Astrocyte of the cerebellum (primary cell): ENCODE data around the gene TMEM167B.

Experiments
- DNase-seq: peaks from one replicate; pipeline ENCODE4 v3.0.0-alpha.2; 2011; ENCODE audit warnings: low read depth
- H3K4me3 ChIP-seq: 2 replicates; pipeline ENCODE4 v1.5.1; 2011; ENCODE audit warnings: mild to moderate bottlenecking, low read depth, low read length, moderate library complexity
- CTCF ChIP-seq: IDR thresholded peaks from 2 replicates; pipeline ENCODE4 v1.5.1; 2012; ENCODE audit warnings: low read length, low read depth, moderate library complexity, mild to moderate bottlenecking; ENCODE audit errors: missing control alignments
- in situ Hi-C: cut with HindIII; loops from 2 replicates; pipeline ENCODE4 v1.10.0; 2017; ENCODE audit warnings: low sequenced_read_pairs

The TMEM167B gene

GRCh38 chr1:109090196-109091077, at the start of gene TMEM167B:
Gene TMEM167B, plus strand, starts transcription at chr1:109090764. Its CDS starts 109 bp downstream, at chr1:109090873.
- in situ Hi-C loops = no loop called here
- H3K4me3 ChIP-seq = peak within 1 kb of the TSS; percentile 89
- DNase-seq = peak; percentile 89
- TF ChIP-seq CTCF = no peak

GRCh38 chr1:109040989-109041620, 49.5 kb upstream of the TMEM167B start:
- no peak for DNase-seq
- peak overlapping the region; percentile 94 for H3K4me3 ChIP-seq
- in situ Hi-C loops = no loop called here

GRCh38 chr1:109041621-109042468, 48.7 kb upstream of the TMEM167B start, which contains the start of gene WDR47:
Gene WDR47, minus strand, starts transcription at chr1:109042102. Its CDS starts 18,590 bp downstream, at chr1:109023512.
- H3K4me3 ChIP-seq = peak within 1 kb of the TSS; percentile 94
- DNase-seq = peak; percentile 83
- in situ Hi-C loops = no loop called here
- TF ChIP-seq CTCF = no peak

More at GRCh38 chr1:109040989-109041620, 49.5 kb upstream of the TMEM167B start:
- no peak for TF ChIP-seq CTCF

GRCh38 chr1:109045595-109045994, 45.0 kb upstream of the TMEM167B start:
- no peak overlapping the region for H3K4me3 ChIP-seq
- DNase-seq = no peak
- TF ChIP-seq CTCF = no peak
- in situ Hi-C loops = no loop called here

GRCh38 chr1:109046671-109047070, 43.9 kb upstream of the TMEM167B start:
- no peak overlapping the region for H3K4me3 ChIP-seq
- no peak for DNase-seq
- no peak for TF ChIP-seq CTCF
- in situ Hi-C loops = no loop called here

- H3K4me3 ChIP-seq = no peak overlapping the region
- in situ Hi-C loops = no loop called here
- no peak for DNase-seq
- TF ChIP-seq CTCF = no peak
These were observed 43.2 kb upstream of the TMEM167B start for GRCh38 chr1:109047339-109047738.
